ENCODE measurements around the gene GSE1.

Gene GSE1

GRCh38 chr16:85634747-85635544 is 21.8 kb downstream of the GSE1 start:
- TF ChIP-seq CTCF (IDR thresholded peaks at IDR 0.05): no peak
- DNase-seq (ENCODE audit: low spot score): no peak
- H3K27ac ChIP-seq: no peak overlapping the region
- no peak overlapping the region for H3K4me3 ChIP-seq

- TF ChIP-seq CTCF (IDR thresholded peaks at IDR 0.05): no peak
- DNase-seq (ENCODE audit: low spot score): no peak
- Histone ChIP-seq H3K27ac (no peak overlapping the region), H3K4me3 (no peak overlapping the region)
Observed at GRCh38 chr16:85635545-85636140, 22.5 kb downstream of the GSE1 start.

GRCh38 chr16:85636234-85636812 is 23.2 kb downstream of the GSE1 start:
- Histone ChIP-seq H3K4me3 (no peak overlapping the region), H3K27ac (no peak overlapping the region)
- no peak for TF ChIP-seq CTCF (IDR thresholded peaks at IDR 0.05)
- no peak for DNase-seq (ENCODE audit: low spot score)

- Histone ChIP-seq H3K4me3 (no peak overlapping the region), H3K27ac (no peak overlapping the region)
- DNase-seq (ENCODE audit: low spot score): no peak
- TF ChIP-seq CTCF (IDR thresholded peaks at IDR 0.05): no peak
Observed at GRCh38 chr16:85637061-85637807, 24.1 kb downstream of the GSE1 start.

- no peak overlapping the region for H3K27ac ChIP-seq
- H3K4me3 ChIP-seq: no peak overlapping the region
- TF ChIP-seq CTCF (IDR thresholded peaks at IDR 0.05): no peak
- DNase-seq (ENCODE audit: low spot score): no peak
Observed at GRCh38 chr16:85637808-85638647, 24.9 kb downstream of the GSE1 start.

GRCh38 chr16:85638695-85639409 is 25.7 kb downstream of the GSE1 start:
- no peak overlapping the region for H3K27ac ChIP-seq
- H3K4me3 ChIP-seq: no peak overlapping the region
- no peak for DNase-seq (ENCODE audit: low spot score)
- no peak for TF ChIP-seq CTCF (IDR thresholded peaks at IDR 0.05)

All from coronary artery (tissue), 2 donors.